GM18951 (cell line): ENCODE measurements around the gene PNPLA7.
A peak's percentile ranks its signal among the peaks of the same experiment; 100 is the strongest.
"Not testable (repeated sequence)": the region's sequence is repeated elsewhere in the genome, so short reads cannot be mapped to it uniquely, and the experiment has no call there.

Experiments used
- POLR2A ChIP-seq: IDR thresholded peaks from 4 replicates; pipeline ENCODE4 v1.6.1; 2011; ENCODE audit warnings: mild to moderate bottlenecking; ENCODE audit not compliant: insufficient read length, insufficient read depth; ENCODE audit errors: extremely low read depth
- in situ Hi-C: fragments of 300-500 bp; cut with MboI; formaldehyde crosslinking; loops from one replicate; pipeline ENCODE4 v1.12.0; 2022; ENCODE audit warnings: low sequenced_read_pairs, mixed read lengths, inconsistent platforms; ENCODE audit not compliant: unreplicated experiment

The PNPLA7 gene

GRCh38 chr9:137564817-137565411 lies 14.7 kb upstream of the PNPLA7 start:
- no peak for TF ChIP-seq POLR2A
- in situ Hi-C loops, result no loop called here

- TF ChIP-seq POLR2A, result no peak
- in situ Hi-C loops, result no loop called here
Measured at GRCh38 chr9:137564134-137564533, 13.9 kb upstream of the PNPLA7 start.

GRCh38 chr9:137558127-137558526 lies 7.9 kb upstream of the PNPLA7 start:
- no peak for TF ChIP-seq POLR2A
- in situ Hi-C loops, result no loop called here

GRCh38 chr9:137556069-137556838 lies 6.1 kb upstream of the PNPLA7 start:
- TF ChIP-seq POLR2A, result no peak
- in situ Hi-C loops, result no loop called here

- in situ Hi-C loops, result no loop called here
- no peak for TF ChIP-seq POLR2A
Measured at GRCh38 chr9:137555179-137555578, 5.0 kb upstream of the PNPLA7 start.

GRCh38 chr9:137554349-137554748 lies 4.1 kb upstream of the PNPLA7 start:
- TF ChIP-seq POLR2A, result no peak
- in situ Hi-C loops, result no loop called here

GRCh38 chr9:137553654-137554053 lies 3.5 kb upstream of the PNPLA7 start:
- in situ Hi-C loops, result not testable (repeated sequence)

GRCh38 chr9:137552022-137552768 lies 2.0 kb upstream of the PNPLA7 start:
- in situ Hi-C loops, result no loop called here
- no peak for TF ChIP-seq POLR2A

GRCh38 chr9:137551264-137552021 lies 1.2 kb upstream of the PNPLA7 start, which contains the start of gene MRPL41:
Gene MRPL41, plus strand, starts transcription at chr9:137551879. Its CDS starts 203 bp downstream, at chr9:137552082.
- TF ChIP-seq POLR2A, result peak; percentile 92
- in situ Hi-C loops, result no loop called here

- in situ Hi-C loops, result not testable (repeated sequence)
Measured at GRCh38 chr9:137550958-137551263, 709 bp upstream of the PNPLA7 start.

GRCh38 chr9:137547687-137548543 lies 2.3 kb downstream of the PNPLA7 start:
- in situ Hi-C loops, result no loop called here
- no peak for TF ChIP-seq POLR2A

GRCh38 chr9:137545123-137545522 lies 5.1 kb downstream of the PNPLA7 start:
- in situ Hi-C loops, result no loop called here
- TF ChIP-seq POLR2A, result no peak
